IMR-90 (cell line): ENCODE results near the gene TUBGCP3. TPM values are rescaled to one million over a fixed set of nuclear protein-coding genes. Genes with fewer than 3 reads are reported as not detected.

Source experiments
- ATAC-seq: fragments of 200-7000 bp; cut with Tn5 transposase; 2 replicates; pipeline ENCODE4 v1.9.1; 2020; ENCODE audit warnings: low read depth, mild to moderate bottlenecking, moderate library complexity
- BruUV-seq: library from RNA; stranded (reverse); fragments of 400-500 nt; replicated peaks from 2 replicates; lab custom pipeline; 2021; lab: Mats Ljungman, UMichigan
- CTCF ChIA-PET: fragments of 300-600 bp; formaldehyde crosslinking; extraction: SDS; loops from one replicate; lab custom pipeline; 2021; ENCODE audit warnings: antibody characterized with exemption; lab: Yijun Ruan, JAX
- POLR2A ChIA-PET: fragments of 300-600 bp; sonication (Branson Sonifier 250); formaldehyde crosslinking; loops from one replicate; lab custom pipeline; 2022; ENCODE audit warnings: antibody characterized with exemption; ENCODE audit not compliant: unreplicated experiment; lab: Charles Lee
- DNase-seq: peaks from one replicate; pipeline ENCODE4 v3.0.0; 2013
- H2AFZ ChIP-seq: replicated peaks from 2 replicates; pipeline ENCODE3; 2013; ENCODE audit warnings: low read length, mild to moderate bottlenecking; ENCODE audit not compliant: poor library complexity
- H2AK5ac ChIP-seq: 2 replicates; pipeline ENCODE4 v1.6.1; 2013; ENCODE audit warnings: low read depth, low read length, inconsistent platforms
- H2AK9ac ChIP-seq: replicated peaks from 2 replicates; pipeline ENCODE3; 2013; ENCODE audit warnings: mild to moderate bottlenecking, low read depth, low read length, moderate library complexity; ENCODE audit not compliant: poor library complexity
- H2BK120ac ChIP-seq: 2 replicates; pipeline ENCODE4 v1.6.1; 2013; ENCODE audit warnings: low read depth, low read length, inconsistent platforms
- H2BK15ac ChIP-seq: 3 replicates; pipeline ENCODE4 v1.6.1; 2013; ENCODE audit warnings: low read depth, low read length, inconsistent platforms
- H2BK20ac ChIP-seq: 2 replicates; pipeline ENCODE4 v1.6.1; 2013; ENCODE audit warnings: low read depth, mild to moderate bottlenecking, inconsistent platforms, low read length, moderate library complexity
- H2BK5ac ChIP-seq: 2 replicates; pipeline ENCODE4 v1.6.1; 2013; ENCODE audit warnings: mild to moderate bottlenecking, low read depth, low read length, inconsistent platforms; ENCODE audit not compliant: poor library complexity, severe bottlenecking
- H3K14ac ChIP-seq: replicated peaks from 2 replicates; pipeline ENCODE4 v1.6.1; 2013; ENCODE audit warnings: low read depth, low read length, inconsistent platforms
- H3K18ac ChIP-seq: 2 replicates; pipeline ENCODE4 v1.6.1; 2013; ENCODE audit warnings: low read depth, low read length, control low read depth
- H3K23ac ChIP-seq: 2 replicates; pipeline ENCODE4 v1.6.1; 2013; ENCODE audit warnings: low read depth, low read length, inconsistent platforms
- H3K27ac ChIP-seq: 2 replicates; pipeline ENCODE4 v1.5.1; 2013; ENCODE audit warnings: mild to moderate bottlenecking, control low read depth, low read length; ENCODE audit not compliant: insufficient read depth
- H3K27me3 ChIP-seq: 2 replicates; pipeline ENCODE4 v1.6.1; 2013; ENCODE audit warnings: low read length; ENCODE audit not compliant: control insufficient read depth, insufficient read depth
- H3K36me3 ChIP-seq: 2 replicates; pipeline ENCODE4 v1.6.1; 2013; ENCODE audit warnings: low read length, mixed read lengths; ENCODE audit not compliant: control insufficient read depth, insufficient read depth
- H3K4ac ChIP-seq: 2 replicates; pipeline ENCODE4 v1.6.1; 2013; ENCODE audit warnings: low read depth, low read length, inconsistent platforms
- H3K4me1 ChIP-seq: 2 replicates; pipeline ENCODE4 v1.6.1; 2013; ENCODE audit warnings: low read length, mixed read lengths; ENCODE audit not compliant: control insufficient read depth, insufficient read depth
- H3K4me2 ChIP-seq: 2 replicates; pipeline ENCODE4 v1.6.1; 2013; ENCODE audit warnings: low read depth, mild to moderate bottlenecking, control low read depth, low read length, moderate library complexity
- H3K4me3 ChIP-seq: 2 replicates; pipeline ENCODE4 v1.5.1; 2013; ENCODE audit warnings: low read depth, mild to moderate bottlenecking, control low read depth, low read length, moderate library complexity; ENCODE audit not compliant: insufficient read depth
- H3K56ac ChIP-seq: 2 replicates; pipeline ENCODE4 v1.6.1; 2013; ENCODE audit warnings: low read length, inconsistent platforms; ENCODE audit not compliant: insufficient read depth; ENCODE audit errors: extremely low read depth
- H3K79me1 ChIP-seq, 2 experiments: 2 replicates each; pipeline ENCODE4 v1.6.1; 2013; ENCODE audit warnings: low read length in 2 of 2, inconsistent platforms in 1 of 2, low read depth in 1 of 2
- H3K9ac ChIP-seq: 2 replicates; pipeline ENCODE4 v1.6.1; 2013; ENCODE audit warnings: low read depth, low read length, control low read depth
- H3K9me1 ChIP-seq: 2 replicates; pipeline ENCODE4 v1.6.1; 2013; ENCODE audit warnings: low read length, inconsistent platforms; ENCODE audit not compliant: insufficient read depth
- H3K9me3 ChIP-seq: 2 replicates; pipeline ENCODE4 v1.6.1; 2013; ENCODE audit warnings: low read length; ENCODE audit not compliant: control insufficient read depth, insufficient read depth
- H4K20me1 ChIP-seq: 2 replicates; pipeline ENCODE4 v1.6.1; 2013; ENCODE audit warnings: low read length, inconsistent platforms; ENCODE audit not compliant: insufficient read depth
- H4K5ac ChIP-seq: 2 replicates; pipeline ENCODE4 v1.6.1; 2013; ENCODE audit warnings: mild to moderate bottlenecking, low read depth, low read length, control low read depth
- H4K8ac ChIP-seq, 2 experiments: 2 replicates each; pipeline ENCODE4 v1.6.1; 2013; ENCODE audit warnings: low read depth in 2 of 2, low read length in 2 of 2, control low read depth in 1 of 2, inconsistent platforms in 1 of 2
- H4K91ac ChIP-seq: 2 replicates; pipeline ENCODE4 v1.6.1; 2013; ENCODE audit warnings: low read depth, low read length, inconsistent platforms; ENCODE audit not compliant: insufficient read depth
- CHD1 ChIP-seq: IDR thresholded peaks from 2 replicates; pipeline ENCODE4 v1.6.1; 2012; ENCODE audit warnings: low read depth, low read length, improper control_type of control experiment
- MAZ ChIP-seq: IDR thresholded peaks from 2 replicates; pipeline ENCODE4 v1.6.1; 2012; ENCODE audit warnings: low read depth, mild to moderate bottlenecking, low read length, improper control_type of control experiment, moderate library complexity, borderline replicate concordance
- RCOR1 ChIP-seq: IDR thresholded peaks from 2 replicates; pipeline ENCODE4 v1.6.1; 2012; ENCODE audit warnings: mild to moderate bottlenecking, low read length, improper control_type of control experiment; ENCODE audit not compliant: insufficient replicate concordance
- RFX5 ChIP-seq: IDR thresholded peaks from 2 replicates; pipeline ENCODE4 v1.8.0; 2012; ENCODE audit warnings: low read depth, mild to moderate bottlenecking, low read length, moderate library complexity
- WGBS, 2 experiments: methylation state at CpG; one replicate each; pipeline versions ENCODE4 v1.1.5 to v1.1.7; 2013; ENCODE audit warnings: missing lambda C conversion rate in 2 of 2; ENCODE audit not compliant: insufficient read length in 1 of 2; ENCODE audit errors: extremely low coverage in 2 of 2; 5-methylcytosine and 5-hydroxymethylcytosine counted together
- dilution Hi-C: fragments of 300-500 bp; cut with HindIII; formaldehyde crosslinking; loops from one replicate; pipeline ENCODE4 v1.14.3; 2018; ENCODE audit warnings: low sequenced_read_pairs; ENCODE audit not compliant: unreplicated experiment
- in situ Hi-C: fragments of 300-500 bp; cut with MboI; formaldehyde crosslinking; loops from 3 replicates; pipeline ENCODE4 v1.14.3; 2019; ENCODE audit warnings: low sequenced_read_pairs, inconsistent platforms, mixed read lengths
- intact Hi-C: fragments of 100-400 bp; cut with micrococcal nuclease; formaldehyde crosslinking; loops from 2 replicates; pipeline ENCODE4 v1.10.0; 2022
- polyA plus RNA-seq, 3 experiments: library from polyadenylated mRNA; depleted of rRNA; stranded (reverse); fragments of >200 nt; gene quantifications; 2 replicates each; pipeline ENCODE4 v1.2.3, GENCODE V29; 2012; ENCODE audit warnings: low replicate concordance in 1 of 3
- total RNA-seq: library from RNA; depleted of rRNA; stranded (reverse); fragments of >200 nt; gene quantifications from 2 replicates; pipeline ENCODE4 v1.2.3, GENCODE V29; 2012

The TUBGCP3 gene
- total and polyA plus RNA-seq, 2 of the 4 experiments (the other 2 are of a cell fraction): 16.0 to 17.8 TPM

GRCh38 chr13:112624602-112625430, 36.9 kb upstream of the TUBGCP3 start (continued):
- no peak for TF ChIP-seq CHD1

GRCh38 chr13:112624040-112624439, 36.1 kb upstream of the TUBGCP3 start:
- 82% methylated on average over 12 of the region's 16 CpGs; no CpG with 5 or more reads in 1 of the 2 experiments for WGBS, 2 experiments
- no peak overlapping the region for H3K27ac ChIP-seq
- H3K4me1 ChIP-seq: no peaks in the 10 kb centered on the region
- no peak overlapping the region for H4K91ac ChIP-seq
- H3K4me2 ChIP-seq: no peak overlapping the region
- H3K23ac ChIP-seq: no peak overlapping the region
- ChIA-PET POLR2A (no interaction called here), CTCF (no interaction called here)
- no peak overlapping the region for H3K4me3 ChIP-seq
- H2BK5ac ChIP-seq: no peak overlapping the region
- no peak overlapping the region for H2AK9ac ChIP-seq
- ATAC-seq (no peak), DNase-seq (no peak)
- H4K5ac ChIP-seq: no peak overlapping the region
- no peaks in the 10 kb centered on the region for H3K79me1 ChIP-seq
- no TSS peak for BruUV-seq
- no peak for TF ChIP-seq RFX5
- no peak for TF ChIP-seq MAZ
- TF ChIP-seq RCOR1: no peak
- TF ChIP-seq CHD1: no peak
- no peaks in the 10 kb centered on the region for H4K20me1 ChIP-seq
- H4K8ac ChIP-seq: no peak overlapping the region
- H3K36me3 ChIP-seq: no peaks in the 10 kb centered on the region
- no peak overlapping the region for H3K9ac ChIP-seq
- no peak overlapping the region for H3K18ac ChIP-seq
- H3K4ac ChIP-seq: no peak overlapping the region
- in situ Hi-C loops (loop anchor here (25.0 kb wide), 1 partner anchor 537 kb away; no protein-coding TSS in a partner anchor), intact Hi-C loops (no loop called here), dilution Hi-C loops (no loop called here)
- no peak overlapping the region for H2AK5ac ChIP-seq
- H3K14ac ChIP-seq: no peak overlapping the region
- H2AFZ ChIP-seq: no peak overlapping the region
- no peak overlapping the region for H2BK120ac ChIP-seq
- no peaks in the 10 kb centered on the region for H3K9me1 ChIP-seq
- no peaks in the 10 kb centered on the region for H3K9me3 ChIP-seq
- H2BK15ac ChIP-seq: no peak overlapping the region
- no peak overlapping the region for H2BK20ac ChIP-seq
- no peak overlapping the region for H3K56ac ChIP-seq
- peaks cover 50% of the 10 kb centered on the region for H3K27me3 ChIP-seq
